ENCODE measurements around the gene XPR1.
"Not testable (repeated sequence)": the region's sequence is repeated elsewhere in the genome, so short reads cannot be mapped to it uniquely, and the experiment has no call there.

Gene XPR1

GRCh38 chr1:180789460-180789859 lies 157.6 kb downstream of the XPR1 start:
- in situ Hi-C loops (cut with HindIII; ENCODE audit: low pct_ligation_motif_present, low pct_unique_long_range_greater_than_20kb, low sequenced_read_pairs) = no loop called here
- no peak for DNase-seq

GRCh38 chr1:180791152-180791551 lies 159.3 kb downstream of the XPR1 start:
- DNase-seq; in situ Hi-C loops (cut with HindIII; ENCODE audit: low pct_ligation_motif_present, low pct_unique_long_range_greater_than_20kb, low sequenced_read_pairs): not testable (repeated sequence)

GRCh38 chr1:180791806-180792205 lies 160.0 kb downstream of the XPR1 start:
- DNase-seq = no peak
- in situ Hi-C loops (cut with HindIII; ENCODE audit: low pct_ligation_motif_present, low pct_unique_long_range_greater_than_20kb, low sequenced_read_pairs) = no loop called here

DNA sequence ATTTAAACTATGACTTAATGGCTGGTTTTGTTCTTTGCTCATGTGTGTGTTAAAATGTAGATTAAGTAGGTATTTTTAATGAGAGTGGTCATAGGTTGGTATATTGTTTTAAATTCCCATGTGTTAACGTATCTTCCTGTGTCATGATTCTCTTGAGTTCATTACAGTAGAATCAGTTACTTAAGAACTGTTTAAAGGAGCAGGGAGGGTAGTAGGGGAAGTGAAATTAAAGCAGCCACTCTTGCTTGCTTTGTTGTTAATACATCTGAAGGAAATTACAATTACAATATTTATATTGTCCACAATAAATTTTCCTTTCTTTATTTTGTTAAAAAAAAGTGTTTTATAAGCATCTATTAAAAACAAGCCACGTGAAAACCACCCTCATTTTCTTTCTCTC lies 161.6 kb downstream of the XPR1 start:
- no peak for DNase-seq
- in situ Hi-C loops (cut with HindIII; ENCODE audit: low pct_ligation_motif_present, low pct_unique_long_range_greater_than_20kb, low sequenced_read_pairs) = no loop called here

DNA sequence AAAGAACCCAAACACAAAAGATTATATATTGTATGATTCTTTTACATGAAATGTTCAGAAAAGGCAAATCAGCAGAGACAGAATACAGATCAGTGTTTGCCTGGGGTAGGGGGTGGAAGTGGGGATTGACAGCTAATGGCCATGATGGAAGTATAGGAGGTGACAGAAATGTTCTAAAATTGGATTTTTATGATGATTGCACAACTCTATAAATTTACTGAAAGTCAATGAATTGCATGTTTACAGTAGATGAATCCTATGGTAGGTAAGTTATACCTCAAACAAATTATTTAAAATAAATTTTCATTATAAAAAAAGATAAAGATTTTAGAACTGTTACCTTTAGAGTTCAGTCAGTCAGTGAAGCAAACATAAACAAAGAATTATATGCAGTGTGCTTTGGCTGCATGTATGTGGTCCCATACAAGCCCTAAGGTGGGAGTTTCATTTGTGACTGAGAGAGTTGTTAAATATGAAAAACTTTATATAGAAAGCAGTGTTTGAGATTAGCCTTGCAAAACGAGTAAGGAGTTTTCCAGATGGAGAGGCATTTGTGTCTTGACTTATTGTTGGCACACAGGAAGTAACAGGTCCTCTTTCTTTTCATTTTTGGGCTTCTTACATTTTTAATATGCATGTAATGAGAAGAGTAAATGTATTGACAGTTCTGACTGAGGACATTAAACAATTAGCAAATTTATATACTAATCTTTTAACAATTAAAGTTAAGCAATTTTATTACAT lies 165.2 kb downstream of the XPR1 start:
- no peak for DNase-seq
- in situ Hi-C loops (cut with HindIII; ENCODE audit: low pct_ligation_motif_present, low pct_unique_long_range_greater_than_20kb, low sequenced_read_pairs) = no loop called here

DNA sequence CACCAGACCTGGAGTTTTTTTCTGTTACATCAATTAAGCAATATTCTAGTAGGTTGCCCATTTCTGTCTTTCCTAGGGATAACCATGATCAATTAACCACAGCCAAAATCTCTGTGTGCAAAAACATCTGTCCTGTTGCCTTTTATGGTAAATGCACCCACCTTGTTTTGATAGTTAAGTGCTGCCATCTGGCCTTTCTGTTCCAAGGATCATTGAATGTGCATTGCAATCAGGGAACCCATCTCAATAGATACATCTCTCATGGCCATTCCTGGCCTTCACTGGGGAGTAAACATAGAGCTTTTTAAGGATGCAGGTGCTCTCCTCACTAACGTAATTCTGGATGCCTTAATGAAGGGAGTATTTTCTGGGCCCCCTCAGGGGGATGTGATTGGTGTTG lies 169.1 kb downstream of the XPR1 start:
- in situ Hi-C loops (cut with HindIII; ENCODE audit: low pct_ligation_motif_present, low pct_unique_long_range_greater_than_20kb, low sequenced_read_pairs) = no loop called here
- DNase-seq = no peak

- in situ Hi-C loops (cut with HindIII; ENCODE audit: low pct_ligation_motif_present, low pct_unique_long_range_greater_than_20kb, low sequenced_read_pairs) = no loop called here
- no peak for DNase-seq
Observed at GRCh38 chr1:180802813-180803212, 171.0 kb downstream of the XPR1 start.

- in situ Hi-C loops (cut with HindIII; ENCODE audit: low pct_ligation_motif_present, low pct_unique_long_range_greater_than_20kb, low sequenced_read_pairs) = no loop called here
- peak; percentile 4 for DNase-seq
Observed at GRCh38 chr1:180805316-180805715, 173.5 kb downstream of the XPR1 start.

DNA sequence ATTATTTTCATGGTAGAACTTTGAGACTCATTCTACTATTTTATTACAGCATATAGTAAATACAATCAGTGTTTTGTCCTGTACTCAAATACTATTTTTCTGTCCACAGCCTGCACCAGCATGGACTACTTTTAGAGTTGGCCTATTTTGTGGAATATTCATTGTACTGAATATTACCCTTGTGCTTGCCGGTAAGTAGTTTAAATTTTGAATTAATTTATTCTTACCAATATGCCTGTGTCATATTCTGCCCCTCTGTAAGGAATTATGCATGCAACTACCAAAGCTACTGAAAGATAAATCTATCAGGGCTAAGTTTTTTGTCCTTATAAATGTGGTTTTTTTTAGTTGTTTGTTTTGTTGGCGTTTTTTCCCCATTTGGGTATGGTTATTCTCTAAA lies 179.5 kb downstream of the XPR1 start:
- in situ Hi-C loops (cut with HindIII; ENCODE audit: low pct_ligation_motif_present, low pct_unique_long_range_greater_than_20kb, low sequenced_read_pairs) = no loop called here
- DNase-seq = no peak

DNA sequence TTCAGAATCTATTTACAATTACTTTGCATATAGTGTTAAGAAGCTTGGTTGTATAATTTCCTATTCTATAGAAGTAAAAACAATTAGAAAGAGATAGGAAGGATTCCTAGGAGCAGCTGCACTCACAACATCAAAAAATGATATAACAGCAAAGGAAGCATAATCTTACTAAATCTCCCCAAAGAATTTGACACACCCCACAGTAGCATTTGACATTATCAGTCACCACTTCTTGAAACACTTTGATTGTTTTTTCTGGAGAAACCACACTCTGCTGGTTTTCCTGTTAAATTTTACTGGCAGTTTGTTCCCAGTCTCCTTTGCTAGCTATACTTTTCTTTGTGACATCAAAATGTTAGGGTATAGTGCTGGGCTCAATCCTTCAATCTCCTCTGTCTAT lies 180.1 kb downstream of the XPR1 start:
- in situ Hi-C loops (cut with HindIII; ENCODE audit: low pct_ligation_motif_present, low pct_unique_long_range_greater_than_20kb, low sequenced_read_pairs) = no loop called here
- no peak for DNase-seq

DNA sequence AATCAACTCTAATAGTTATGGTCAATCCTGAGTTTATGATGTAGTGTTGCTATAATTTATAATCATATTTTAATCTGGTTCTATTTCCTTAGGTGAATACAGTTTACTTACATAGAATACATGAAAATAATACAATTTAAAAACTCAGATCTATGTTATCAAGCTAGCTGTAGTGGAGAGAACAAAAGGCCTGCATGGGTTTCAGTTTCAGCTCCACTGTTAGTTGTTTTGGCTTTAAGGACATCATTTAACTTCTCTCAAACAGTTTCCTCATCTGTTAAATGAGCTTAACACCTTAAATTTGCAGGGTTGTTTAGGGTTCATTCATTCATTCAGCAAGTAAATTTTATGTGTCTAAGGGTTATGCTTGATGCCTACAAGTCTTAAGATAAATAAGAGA lies 182.4 kb downstream of the XPR1 start:
- in situ Hi-C loops (cut with HindIII; ENCODE audit: low pct_ligation_motif_present, low pct_unique_long_range_greater_than_20kb, low sequenced_read_pairs) = no loop called here
- DNase-seq = no peak

- no peak for DNase-seq
- in situ Hi-C loops (cut with HindIII; ENCODE audit: low pct_ligation_motif_present, low pct_unique_long_range_greater_than_20kb, low sequenced_read_pairs) = no loop called here
Observed at GRCh38 chr1:180815188-180815587, 183.4 kb downstream of the XPR1 start.

DNA sequence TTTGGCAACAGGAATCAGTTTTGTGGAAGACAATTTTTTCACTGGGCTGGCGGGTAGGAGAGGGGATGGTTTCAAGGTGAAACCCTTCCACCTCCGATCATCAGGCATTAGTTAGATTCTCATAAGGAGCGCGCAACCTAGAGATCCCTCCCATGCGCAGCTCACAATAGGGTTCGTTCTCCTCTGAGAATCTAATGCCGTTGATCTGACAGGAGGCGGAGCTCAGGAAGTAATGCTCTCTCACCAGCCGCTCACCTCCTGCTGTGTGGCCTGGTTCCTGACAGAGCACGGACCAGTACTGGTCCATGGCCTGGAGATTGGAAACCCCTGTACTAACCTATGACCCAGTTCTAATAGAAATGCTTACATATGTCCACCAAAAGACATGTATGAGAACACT lies 184.3 kb downstream of the XPR1 start:
- no peak for DNase-seq
- in situ Hi-C loops (cut with HindIII; ENCODE audit: low pct_ligation_motif_present, low pct_unique_long_range_greater_than_20kb, low sequenced_read_pairs) = no loop called here

GRCh38 chr1:180821970-180822369 lies 190.1 kb downstream of the XPR1 start:
- in situ Hi-C loops (cut with HindIII; ENCODE audit: low pct_ligation_motif_present, low pct_unique_long_range_greater_than_20kb, low sequenced_read_pairs) = no loop called here

DNA sequence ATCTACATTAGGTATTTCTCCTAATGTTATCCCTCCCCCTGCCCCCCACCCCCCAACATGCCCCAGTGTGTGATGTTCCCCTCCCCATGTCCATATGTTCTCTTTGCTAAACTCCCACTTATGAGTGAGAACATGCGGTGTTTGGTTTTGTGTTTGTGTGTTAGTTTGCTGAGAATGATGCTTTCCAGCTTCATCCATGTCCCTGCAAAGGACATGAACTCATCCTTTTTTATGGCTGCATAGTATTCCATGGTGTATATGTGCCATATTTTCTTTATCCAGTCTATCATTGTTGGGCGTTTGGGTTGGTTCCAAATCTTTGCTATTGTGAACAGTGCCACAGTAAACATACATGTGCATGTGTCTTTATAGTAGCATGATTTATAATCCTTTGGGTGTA lies 199.7 kb downstream of the XPR1 start:
- in situ Hi-C loops (cut with HindIII; ENCODE audit: low pct_ligation_motif_present, low pct_unique_long_range_greater_than_20kb, low sequenced_read_pairs); DNase-seq: not testable (repeated sequence)

More at GRCh38 chr1:180821970-180822369, 190.1 kb downstream of the XPR1 start:
- no peak for DNase-seq

GRCh38 chr1:180833180-180833579 lies 201.4 kb downstream of the XPR1 start:
- DNase-seq; in situ Hi-C loops (cut with HindIII; ENCODE audit: low pct_ligation_motif_present, low pct_unique_long_range_greater_than_20kb, low sequenced_read_pairs): not testable (repeated sequence)

- in situ Hi-C loops (cut with HindIII; ENCODE audit: low pct_ligation_motif_present, low pct_unique_long_range_greater_than_20kb, low sequenced_read_pairs) = no loop called here
- DNase-seq = no peak
Observed at GRCh38 chr1:180836449-180836848, 204.6 kb downstream of the XPR1 start.

- no peak for DNase-seq
- in situ Hi-C loops (cut with HindIII; ENCODE audit: low pct_ligation_motif_present, low pct_unique_long_range_greater_than_20kb, low sequenced_read_pairs) = no loop called here
Observed at GRCh38 chr1:180837020-180837419, 205.2 kb downstream of the XPR1 start.

DNA sequence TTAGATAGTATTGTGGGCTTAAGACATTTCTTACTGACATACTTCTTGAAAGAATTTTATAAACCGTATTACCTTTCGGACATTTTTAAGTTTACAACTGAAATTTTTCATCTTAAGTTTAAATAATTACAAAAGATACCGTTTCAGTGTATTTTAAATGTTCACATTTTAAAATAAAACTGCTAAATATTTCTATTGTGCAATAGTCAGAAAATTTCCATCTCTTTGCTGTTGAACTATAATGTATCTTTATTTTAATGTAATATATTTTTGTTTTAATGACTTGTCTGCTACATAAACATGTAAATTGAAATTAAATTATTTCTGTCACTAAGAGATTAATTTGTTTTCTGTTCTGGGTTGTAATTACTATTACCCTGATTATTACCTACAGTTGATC lies 206.7 kb downstream of the XPR1 start:
- in situ Hi-C loops (cut with HindIII; ENCODE audit: low pct_ligation_motif_present, low pct_unique_long_range_greater_than_20kb, low sequenced_read_pairs) = no loop called here
- no peak for DNase-seq

- DNase-seq = no peak
- in situ Hi-C loops (cut with HindIII; ENCODE audit: low pct_ligation_motif_present, low pct_unique_long_range_greater_than_20kb, low sequenced_read_pairs) = no loop called here
Observed at GRCh38 chr1:180839547-180839946, 207.7 kb downstream of the XPR1 start.

DNA sequence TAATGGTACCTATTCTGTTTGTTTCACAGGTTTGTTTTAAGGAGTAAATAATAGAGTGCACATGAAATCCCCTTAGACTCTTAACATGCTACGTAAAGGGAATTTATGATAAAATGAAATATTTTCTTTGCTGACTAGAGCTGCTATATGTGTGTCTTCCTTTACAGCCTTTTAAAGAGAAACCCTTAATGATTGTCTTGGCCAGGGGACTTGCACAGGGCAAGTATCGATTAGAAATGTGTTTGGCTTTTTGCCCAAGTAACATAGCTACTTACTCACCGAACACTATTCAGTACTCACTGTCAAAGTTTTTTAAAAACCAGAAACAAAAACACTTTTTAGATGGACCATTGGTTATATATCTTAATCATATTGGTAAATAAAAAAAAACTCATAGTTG lies 209.6 kb downstream of the XPR1 start:
- DNase-seq = no peak
- in situ Hi-C loops (cut with HindIII; ENCODE audit: low pct_ligation_motif_present, low pct_unique_long_range_greater_than_20kb, low sequenced_read_pairs) = no loop called here
